HepG2 (cell line): Measurements from ENCODE around the gene TPRN. TPM values are rescaled to one million over a fixed set of nuclear protein-coding genes. Genes with fewer than 3 reads are reported as not detected.

Experiments used
- GATAD1 ChIP-seq: IDR thresholded peaks from 2 replicates; pipeline ENCODE4 v1.6.1; 2016; ENCODE audit warnings: missing genetic modification reagents, missing compliant biosample characterization
- JUN ChIP-seq: sonication (generic); formaldehyde crosslinking; IDR thresholded peaks from 2 replicates; pipeline ENCODE4 v1.4.0; 2020; ENCODE audit warnings: mild to moderate bottlenecking, missing genetic modification reagents
- KLF12 ChIP-seq: sonication (generic); formaldehyde crosslinking; IDR thresholded peaks from 2 replicates; pipeline ENCODE4 v1.4.0; 2020; ENCODE audit warnings: missing genetic modification reagents, borderline replicate concordance
- PAWR ChIP-seq: sonication (generic); formaldehyde crosslinking; IDR thresholded peaks from 2 replicates; pipeline ENCODE4 v1.4.0; 2020; ENCODE audit warnings: missing genetic modification reagents, mild to moderate bottlenecking, borderline replicate concordance
- PRPF4 ChIP-seq: fragments of 200-400 bp; formaldehyde crosslinking; IDR thresholded peaks from 2 replicates; pipeline ENCODE4 v1.6.1; 2016; ENCODE audit warnings: low read length, low read depth; ENCODE audit not compliant: poor library complexity, severe bottlenecking
- RNF219 ChIP-seq: sonication (generic); formaldehyde crosslinking; IDR thresholded peaks from 2 replicates; pipeline ENCODE4 v1.5.0; 2020; ENCODE audit warnings: mild to moderate bottlenecking, missing genetic modification reagents
- RXRB ChIP-seq: IDR thresholded peaks from 2 replicates; pipeline ENCODE4 v1.6.1; 2016; ENCODE audit warnings: borderline replicate concordance, missing genetic modification reagents, missing compliant biosample characterization
- SIN3B ChIP-seq: fragments of 150-350 bp; IDR thresholded peaks from 2 replicates; pipeline ENCODE4 v1.6.1; 2014; ENCODE audit warnings: low read length
- SKI ChIP-seq: fragments of 450-650 bp; IDR thresholded peaks from one replicate; pipeline ENCODE4 v1.6.1; 2018; ENCODE audit warnings: mild to moderate bottlenecking; ENCODE audit not compliant: partially characterized antibody
- SOX13 ChIP-seq, 3 experiments: fragments of 450-650 bp in 1 of 3; sonication (generic) in 1 of 3; formaldehyde crosslinking in 1 of 3; IDR thresholded peaks in 2 of 3; conservative IDR thresholded peaks in 1 of 3; 2 replicates each; pipeline versions ENCODE4 v1.5.0 to v1.6.1; 2016 to 2020; ENCODE audit warnings: antibody characterized with exemption in 1 of 3, mild to moderate bottlenecking in 1 of 3, missing compliant biosample characterization in 1 of 3, missing genetic modification reagents in 1 of 3, moderate library complexity in 1 of 3
- STAG1 ChIP-seq: sonication (generic); formaldehyde crosslinking; IDR thresholded peaks from 2 replicates; pipeline ENCODE4 v1.4.0; 2020; ENCODE audit warnings: missing genetic modification reagents
- STAT6 ChIP-seq: sonication (generic); formaldehyde crosslinking; IDR thresholded peaks from 2 replicates; pipeline ENCODE4 v1.4.0; 2020; ENCODE audit warnings: missing genetic modification reagents, mild to moderate bottlenecking, borderline replicate concordance
- ZBTB7A ChIP-seq: sonication (generic); formaldehyde crosslinking; IDR thresholded peaks from 2 replicates; pipeline ENCODE4 v1.8.0; 2022; ENCODE audit warnings: mild to moderate bottlenecking, missing genetic modification reagents
- ZNF263 ChIP-seq: sonication (generic); formaldehyde crosslinking; IDR thresholded peaks from 2 replicates; pipeline ENCODE4 v1.4.0; 2020; ENCODE audit warnings: missing genetic modification reagents
- ZNF567 ChIP-seq: sonication (generic); formaldehyde crosslinking; IDR thresholded peaks from 2 replicates; pipeline ENCODE4 v1.8.1; 2023; ENCODE audit warnings: mild to moderate bottlenecking, missing genetic modification reagents, borderline replicate concordance
- ZNF749 ChIP-seq: sonication (generic); formaldehyde crosslinking; IDR thresholded peaks from 2 replicates; pipeline ENCODE4 v1.8.0; 2022; ENCODE audit warnings: mild to moderate bottlenecking, missing genetic modification reagents, moderate library complexity, borderline replicate concordance
- polyA plus RNA-seq, 8 experiments: library from polyadenylated mRNA; depleted of rRNA in 3 of 8; stranded (reverse) in 7 of 8; unstranded in 1 of 8; fragments of >200 nt; fragmentation: Illumina TruSeq in 4 of 8; extraction: Trizol in 4 of 8; gene quantifications; 2 replicates each; pipeline versions ENCODE4 v1.2.1 to v1.2.3, GENCODE V29; 2011 to 2016; ENCODE audit warnings: low read depth in 4 of 8, missing spikeins in 1 of 8, mixed read lengths in 1 of 8; ENCODE audit not compliant: insufficient read depth in 1 of 8
- total RNA-seq, 5 experiments: library from RNA; depleted of rRNA; stranded (reverse); fragments of >200 nt; fragmentation: Illumina TruSeq; extraction: Trizol; gene quantifications; 2 replicates each; pipeline ENCODE4 v1.2.3, GENCODE V29; 2016; ENCODE audit warnings: low read depth in 1 of 5
- TF ChIP-seq, protein P1 (sequence below): sonication (generic); formaldehyde crosslinking; IDR thresholded peaks from 2 replicates; pipeline ENCODE4 v1.4.0; 2020; ENCODE audit warnings: missing genetic modification reagents, borderline replicate concordance
- TF ChIP-seq, protein P2 (sequence below): sonication (generic); formaldehyde crosslinking; IDR thresholded peaks from 2 replicates; pipeline ENCODE4 v1.5.0; 2020; ENCODE audit warnings: missing genetic modification reagents
- TF ChIP-seq, protein P3 (sequence below): IDR thresholded peaks from 2 replicates; pipeline ENCODE4 v1.6.1; 2016; ENCODE audit warnings: missing biosample characterization, missing genetic modification reagents, low read depth

TPRN gene
- total and polyA plus RNA-seq, 2 of the 13 experiments (the other 11 are each of a cell fraction or from before 2014, with no cell fraction given): 10.1 to 19.2 TPM

DNA sequence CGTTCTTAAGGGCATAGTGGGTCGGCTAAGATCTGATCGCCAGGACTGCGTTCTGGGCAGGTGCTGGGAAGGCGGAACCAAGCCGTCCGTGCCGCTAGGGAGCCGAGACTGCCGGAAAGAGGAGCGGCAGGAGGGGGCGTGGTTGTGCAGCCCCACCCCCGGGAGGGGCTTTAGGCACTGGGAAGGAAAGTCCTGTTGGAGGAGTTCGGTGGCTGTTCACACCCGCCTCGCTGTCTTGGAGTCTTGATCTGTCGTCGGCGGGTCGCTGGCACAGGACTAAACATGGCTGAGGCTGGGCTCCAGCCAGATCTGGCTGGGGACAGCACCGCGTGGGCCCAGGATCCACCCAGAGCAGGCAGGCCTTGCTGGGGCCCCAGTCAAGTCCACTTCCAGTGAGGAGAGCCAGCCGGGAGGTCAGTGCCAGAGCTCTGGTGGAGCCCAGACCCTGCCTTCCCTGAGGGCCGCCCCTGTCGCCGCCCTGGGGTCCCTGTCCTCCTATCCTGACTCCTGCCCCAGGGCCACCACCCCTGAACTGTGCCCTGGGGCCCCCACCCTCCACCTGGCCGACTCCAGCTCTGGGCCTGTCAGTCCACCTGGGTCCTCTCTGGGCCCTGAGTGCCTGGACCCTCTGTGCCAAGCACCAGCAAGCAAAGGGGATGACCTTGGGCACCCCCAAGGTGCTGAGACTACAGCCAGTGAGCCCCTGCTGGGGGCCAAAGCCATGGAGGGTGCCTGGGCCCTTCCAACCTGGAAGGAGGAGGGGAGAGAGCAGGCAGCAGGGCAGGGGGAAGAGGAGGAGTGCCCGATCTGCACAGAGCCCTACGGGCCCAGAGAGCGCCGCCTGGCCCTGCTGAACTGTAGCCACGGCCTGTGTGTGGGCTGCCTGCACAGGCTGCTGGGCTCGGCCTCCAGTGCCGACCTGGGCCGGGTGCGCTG, 17.0 kb upstream of the TPRN start (continued):
- TF ChIP-seq, protein P1, sequence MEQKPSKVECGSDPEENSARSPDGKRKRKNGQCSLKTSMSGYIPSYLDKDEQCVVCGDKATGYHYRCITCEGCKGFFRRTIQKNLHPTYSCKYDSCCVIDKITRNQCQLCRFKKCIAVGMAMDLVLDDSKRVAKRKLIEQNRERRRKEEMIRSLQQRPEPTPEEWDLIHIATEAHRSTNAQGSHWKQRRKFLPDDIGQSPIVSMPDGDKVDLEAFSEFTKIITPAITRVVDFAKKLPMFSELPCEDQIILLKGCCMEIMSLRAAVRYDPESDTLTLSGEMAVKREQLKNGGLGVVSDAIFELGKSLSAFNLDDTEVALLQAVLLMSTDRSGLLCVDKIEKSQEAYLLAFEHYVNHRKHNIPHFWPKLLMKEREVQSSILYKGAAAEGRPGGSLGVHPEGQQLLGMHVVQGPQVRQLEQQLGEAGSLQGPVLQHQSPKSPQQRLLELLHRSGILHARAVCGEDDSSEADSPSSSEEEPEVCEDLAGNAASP (CRISPR knock-in tag): 0 out of 2 replicates have a peak, but pooled peaks have one; percentile 2
- TF ChIP-seq ZNF749 (CRISPR knock-in tag) (no peak), GATAD1 (CRISPR knock-in tag) (peak; percentile 74), KLF12 (peak; percentile 86), PRPF4 (no peak), ZNF567 (CRISPR knock-in tag) (0 out of 2 replicates have a peak, but pooled peaks have one; percentile 66), ZNF263 (peak; percentile 70; the same call in 1 of the 2 replicates), SOX13 (IDR thresholded peaks at IDR 0.05) (no peak), SOX13 (CRISPR knock-in tag; conservative IDR thresholded peaks at IDR 0.05 in 1 of 2, IDR thresholded peaks at IDR 0.05 in 1 of 2) (0 out of 4 replicates have a peak, but pooled peaks of 1 of the 2 experiments have one; percentile 22), RXRB (CRISPR knock-in tag) (peak; percentile 28; the same call in 1 of the 2 replicates), RNF219 (no peak), STAT6 (CRISPR knock-in tag) (no peak), SKI (no peak), SIN3B (no peak), ZBTB7A (CRISPR knock-in tag) (peak; percentile 37; the same call in 1 of the 2 replicates), JUN (no peak), PAWR (CRISPR knock-in tag) (no peak), STAG1 (CRISPR knock-in tag) (no peak)
- TF ChIP-seq, protein P2, sequence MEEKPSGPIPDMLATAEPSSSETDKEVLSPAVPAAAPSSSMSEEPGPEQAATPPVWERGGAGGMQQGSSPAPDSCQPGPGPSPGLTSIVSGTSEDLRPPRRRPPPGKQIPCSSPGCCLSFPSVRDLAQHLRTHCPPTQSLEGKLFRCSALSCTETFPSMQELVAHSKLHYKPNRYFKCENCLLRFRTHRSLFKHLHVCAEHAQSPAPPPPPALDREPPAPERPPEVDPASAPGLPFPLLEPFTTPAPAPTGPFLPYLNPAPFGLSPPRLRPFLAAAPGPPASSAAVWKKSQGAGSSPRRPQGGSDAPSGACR: no peak
- TF ChIP-seq, protein P3, sequence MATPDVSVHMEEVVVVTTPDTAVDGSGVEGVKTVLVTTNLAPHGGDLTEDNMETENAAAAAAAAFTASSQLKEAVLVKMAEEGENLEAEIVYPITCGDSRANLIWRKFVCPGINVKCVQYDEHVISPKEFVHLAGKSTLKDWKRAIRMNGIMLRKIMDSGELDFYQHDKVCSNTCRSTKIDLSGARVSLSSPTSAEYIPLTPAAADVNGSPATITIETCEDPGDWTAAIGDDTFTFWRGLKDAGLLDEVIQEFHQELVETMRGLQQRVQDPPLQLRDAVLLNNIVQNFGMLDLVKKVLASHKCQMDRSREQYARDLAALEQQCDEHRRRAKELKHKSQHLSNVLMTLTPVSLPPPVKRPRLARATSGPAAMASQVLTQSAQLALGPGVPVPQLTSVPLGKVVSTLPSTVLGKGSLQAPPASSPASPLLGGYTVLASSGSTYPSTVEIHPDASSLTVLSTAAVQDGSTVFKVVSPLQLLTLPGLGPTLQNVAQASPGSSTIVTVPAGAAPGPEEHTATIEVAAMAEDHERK (CRISPR knock-in tag): no peak
